C4-2B (cell line): Measurements from ENCODE around the gene LRIT1.

Source experiments
- ZFX ChIP-seq: fragments of 450-650 bp; IDR thresholded peaks from 2 replicates; pipeline ENCODE4 v1.6.1; 2017
- TF ChIP-seq, protein P1 (sequence below): fragments of 450-650 bp; conservative IDR thresholded peaks from 2 replicates; pipeline ENCODE4 v1.5.1; 2017; ENCODE audit warnings: mild to moderate bottlenecking

GRCh38 chr10:84290235-84290634 lies 48.9 kb upstream of the LRIT1 start:
- TF ChIP-seq, protein P1, sequence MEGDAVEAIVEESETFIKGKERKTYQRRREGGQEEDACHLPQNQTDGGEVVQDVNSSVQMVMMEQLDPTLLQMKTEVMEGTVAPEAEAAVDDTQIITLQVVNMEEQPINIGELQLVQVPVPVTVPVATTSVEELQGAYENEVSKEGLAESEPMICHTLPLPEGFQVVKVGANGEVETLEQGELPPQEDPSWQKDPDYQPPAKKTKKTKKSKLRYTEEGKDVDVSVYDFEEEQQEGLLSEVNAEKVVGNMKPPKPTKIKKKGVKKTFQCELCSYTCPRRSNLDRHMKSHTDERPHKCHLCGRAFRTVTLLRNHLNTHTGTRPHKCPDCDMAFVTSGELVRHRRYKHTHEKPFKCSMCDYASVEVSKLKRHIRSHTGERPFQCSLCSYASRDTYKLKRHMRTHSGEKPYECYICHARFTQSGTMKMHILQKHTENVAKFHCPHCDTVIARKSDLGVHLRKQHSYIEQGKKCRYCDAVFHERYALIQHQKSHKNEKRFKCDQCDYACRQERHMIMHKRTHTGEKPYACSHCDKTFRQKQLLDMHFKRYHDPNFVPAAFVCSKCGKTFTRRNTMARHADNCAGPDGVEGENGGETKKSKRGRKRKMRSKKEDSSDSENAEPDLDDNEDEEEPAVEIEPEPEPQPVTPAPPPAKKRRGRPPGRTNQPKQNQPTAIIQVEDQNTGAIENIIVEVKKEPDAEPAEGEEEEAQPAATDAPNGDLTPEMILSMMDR, result no peak
- TF ChIP-seq ZFX, result no peak
